H1 (cell line): ENCODE data around the gene SNRK. TPM values are rescaled to one million over a fixed set of nuclear protein-coding genes. Genes with fewer than 3 reads are reported as not detected.

Source experiments
- CTCF ChIA-PET: fragments of 300-600 bp; sonication (Branson Sonifier 250); formaldehyde crosslinking; loops from one replicate; lab custom pipeline; 2021; ENCODE audit not compliant: partially characterized antibody; lab: Charles Lee
- POLR2A ChIA-PET: fragments of 300-600 bp; sonication (Branson Sonifier 250); formaldehyde crosslinking; loops from one replicate; lab custom pipeline; 2021; ENCODE audit warnings: inconsistent platforms; ENCODE audit not compliant: partially characterized antibody; lab: Charles Lee
- DNase-seq, 2 experiments: peaks; one replicate each; pipeline versions ENCODE4 v3.0.0 to v3.0.0-alpha.2; 2010 to 2022; ENCODE audit warnings: low spot score in 2 of 2, low read depth in 1 of 2, mixed read lengths in 1 of 2
- FAIRE-seq: peaks from 2 replicates; lab custom pipeline; 2011; peaks lifted over from hg19 to GRCh38; lab: Jason Lieb, UNC
- H2AFZ ChIP-seq: 2 replicates; pipeline ENCODE4 v1.8.1; 2012; ENCODE audit warnings: low read length, inconsistent platforms
- H2AK5ac ChIP-seq: 2 replicates; pipeline ENCODE4 v1.6.1; 2013; ENCODE audit warnings: low read depth, low read length
- H2BK120ac ChIP-seq: replicated peaks from 2 replicates; pipeline ENCODE3; 2013; ENCODE audit warnings: low read depth, low read length, inconsistent platforms
- H2BK12ac ChIP-seq: 2 replicates; pipeline ENCODE4 v1.6.1; 2013; ENCODE audit warnings: low read depth, low read length
- H2BK15ac ChIP-seq: 2 replicates; pipeline ENCODE4 v1.6.1; 2013; ENCODE audit warnings: low read length
- H2BK20ac ChIP-seq: 2 replicates; pipeline ENCODE4 v1.6.1; 2013; ENCODE audit warnings: low read length
- H2BK5ac ChIP-seq: 2 replicates; pipeline ENCODE4 v1.6.1; 2013; ENCODE audit warnings: low read depth, low read length
- H3K14ac ChIP-seq: 2 replicates; pipeline ENCODE4 v1.6.1; 2013; ENCODE audit warnings: inconsistent platforms; ENCODE audit not compliant: insufficient read length
- H3K18ac ChIP-seq: 2 replicates; pipeline ENCODE4 v1.6.1; 2013; ENCODE audit warnings: low read length; ENCODE audit errors: extremely low read depth
- H3K23ac ChIP-seq: 2 replicates; pipeline ENCODE4 v1.6.1; 2013; ENCODE audit warnings: inconsistent platforms; ENCODE audit not compliant: insufficient read length
- H3K23me2 ChIP-seq: 2 replicates; pipeline ENCODE4 v1.6.1; 2013; ENCODE audit warnings: low read depth, low read length
- H3K27ac ChIP-seq: 2 replicates; pipeline ENCODE4 v1.6.1; 2011; ENCODE audit warnings: low read depth, low read length, inconsistent platforms
- H3K27me3 ChIP-seq, 4 experiments: replicated peaks in 1 of 4; 1 replicate in 1 of 4; 2 replicates in 3 of 4; pipeline versions ENCODE4 v1.6.1 to v1.8.1; 2011 to 2013; ENCODE audit warnings: low read length in 3 of 4, mild to moderate bottlenecking in 3 of 4, inconsistent platforms in 2 of 4, mixed read lengths in 2 of 4, moderate library complexity in 1 of 4; ENCODE audit not compliant: control insufficient read depth in 3 of 4, insufficient read depth in 3 of 4; ENCODE audit errors: extremely low read depth in 1 of 4
- H3K36me3 ChIP-seq, 4 experiments: 2 replicates each; pipeline versions ENCODE4 v1.6.1 to v1.8.1; 2011 to 2013; ENCODE audit warnings: mild to moderate bottlenecking in 4 of 4, low read length in 3 of 4, moderate library complexity in 2 of 4, control low read depth in 1 of 4, inconsistent platforms in 1 of 4; ENCODE audit not compliant: insufficient read depth in 4 of 4, control insufficient read depth in 2 of 4
- H3K4ac ChIP-seq: replicated peaks from 2 replicates; pipeline ENCODE3; 2013; ENCODE audit warnings: low read length, low read depth, mixed read lengths, inconsistent platforms; ENCODE audit not compliant: insufficient read length
- H3K4me1 ChIP-seq, 4 experiments: replicated peaks in 1 of 4; 1 replicate in 1 of 4; 2 replicates in 3 of 4; pipeline versions ENCODE4 v1.6.1 to v1.8.1; 2011 to 2013; ENCODE audit warnings: low read length in 3 of 4, inconsistent platforms in 2 of 4, mixed read lengths in 1 of 4; ENCODE audit not compliant: insufficient read depth in 4 of 4, control insufficient read depth in 3 of 4
- H3K4me2 ChIP-seq, 2 experiments: 2 replicates each; pipeline versions ENCODE4 v1.6.1 to v1.8.1; 2011 to 2013; ENCODE audit warnings: low read depth in 2 of 2, low read length in 2 of 2, control low read depth in 1 of 2, inconsistent platforms in 1 of 2, mild to moderate bottlenecking in 1 of 2; ENCODE audit not compliant: insufficient read depth in 1 of 2
- H3K4me3 ChIP-seq, 4 experiments: fragments of 200-600, 300-600 bp in 1 of 4; sonication (generic), shearing (Covaris generic), sonication (Bioruptor Twin) in 1 of 4; 2 replicates each; pipeline versions ENCODE4 v1.5.1 to v1.8.1; 2011 to 2016; ENCODE audit warnings: low read length in 4 of 4, low read depth in 3 of 4, control low read depth in 2 of 4, inconsistent platforms in 2 of 4, mild to moderate bottlenecking in 2 of 4, mixed read lengths in 1 of 4, moderate library complexity in 1 of 4; ENCODE audit not compliant: insufficient read depth in 2 of 4; ENCODE audit errors: extremely low read depth in 1 of 4
- H3K56ac ChIP-seq: replicated peaks from 2 replicates; pipeline ENCODE3; 2013; ENCODE audit warnings: low read depth, mild to moderate bottlenecking, mixed read lengths, low read length, inconsistent platforms; ENCODE audit not compliant: insufficient read length
- H3K79me1 ChIP-seq: 2 replicates; pipeline ENCODE4 v1.6.1; 2013; ENCODE audit warnings: low read depth, low read length, control low read depth
- H3K79me2 ChIP-seq, 2 experiments: 2 replicates each; pipeline versions ENCODE4 v1.6.1 to v1.8.1; 2012 to 2013; ENCODE audit warnings: low read length in 2 of 2, mild to moderate bottlenecking in 2 of 2, inconsistent platforms in 1 of 2; ENCODE audit not compliant: insufficient read depth in 2 of 2, control insufficient read depth in 1 of 2
- H3K9ac ChIP-seq, 4 experiments: replicated peaks in 1 of 4; 1 replicate in 1 of 4; 2 replicates in 3 of 4; pipeline versions ENCODE4 v1.6.1 to v1.8.1; 2011 to 2013; ENCODE audit warnings: low read depth in 3 of 4, low read length in 3 of 4, control low read depth in 2 of 4, mild to moderate bottlenecking in 2 of 4, moderate library complexity in 2 of 4, inconsistent platforms in 1 of 4; ENCODE audit errors: extremely low read depth in 1 of 4
- H3K9me3 ChIP-seq, 2 experiments: 2 replicates each; pipeline versions ENCODE4 v1.6.1 to v1.8.1; 2012 to 2013; ENCODE audit warnings: mild to moderate bottlenecking in 2 of 2, moderate library complexity in 2 of 2, control low read depth in 1 of 2, inconsistent platforms in 1 of 2, low read depth in 1 of 2, low read length in 1 of 2, mixed read lengths in 1 of 2; ENCODE audit not compliant: insufficient read depth in 2 of 2
- H4K20me1 ChIP-seq, 2 experiments: replicated peaks in 1 of 2; 2 replicates each; pipeline versions ENCODE3 to v1.8.1; 2011 to 2013; ENCODE audit warnings: inconsistent platforms in 2 of 2, low read length in 2 of 2, mild to moderate bottlenecking in 1 of 2; ENCODE audit not compliant: insufficient read depth in 2 of 2, control insufficient read depth in 1 of 2
- H4K5ac ChIP-seq: 2 replicates; pipeline ENCODE4 v1.6.1; 2013; ENCODE audit warnings: low read length, low read depth, mixed read lengths, inconsistent platforms; ENCODE audit not compliant: insufficient read length
- H4K8ac ChIP-seq: 2 replicates; pipeline ENCODE4 v1.8.0; 2013; ENCODE audit warnings: mild to moderate bottlenecking, moderate library complexity, low read length, inconsistent platforms; ENCODE audit not compliant: insufficient read depth; ENCODE audit errors: extremely low read depth
- H4K91ac ChIP-seq: replicated peaks from 2 replicates; pipeline ENCODE3; 2013; ENCODE audit warnings: low read length, mixed read lengths, inconsistent platforms; ENCODE audit not compliant: insufficient read length
- CEBPB ChIP-seq: IDR thresholded peaks from 2 replicates; pipeline ENCODE4 v1.6.1; 2012; ENCODE audit warnings: low read depth, low read length
- CTCF ChIP-seq, 3 experiments: IDR thresholded peaks; 1 replicate in 2 of 3; 2 replicates in 1 of 3; pipeline versions ENCODE4 v1.5.1 to v1.6.1; 2011; ENCODE audit warnings: low read length in 3 of 3, mild to moderate bottlenecking in 3 of 3, inconsistent platforms in 2 of 3, low read depth in 1 of 3, moderate library complexity in 1 of 3; ENCODE audit not compliant: insufficient read depth in 1 of 3; ENCODE audit errors: control extremely low read depth in 1 of 3
- EZH2 ChIP-seq: fragments of 200-600 bp; sonication (generic); IDR thresholded peaks from 2 replicates; pipeline ENCODE4 v1.7.1; 2012; ENCODE audit warnings: low read depth, mild to moderate bottlenecking, moderate library complexity, low read length, inconsistent platforms; ENCODE audit not compliant: severe bottlenecking
- KDM4A ChIP-seq: IDR thresholded peaks from one replicate; pipeline ENCODE4 v1.7.1; 2012; ENCODE audit warnings: low read depth, mild to moderate bottlenecking, moderate library complexity, low read length, inconsistent platforms; ENCODE audit not compliant: severe bottlenecking
- SIN3A ChIP-seq, 2 experiments: IDR thresholded peaks in 1 of 2; conservative IDR thresholded peaks in 1 of 2; 2 replicates each; pipeline ENCODE4 v1.6.1; 2011 to 2012; ENCODE audit warnings: low read length in 2 of 2, improper control_type of control experiment in 1 of 2, low read depth in 1 of 2, mild to moderate bottlenecking in 1 of 2
- ZNF274 ChIP-seq: IDR thresholded peaks from 2 replicates; pipeline ENCODE4 v1.7.0; 2012; ENCODE audit warnings: low read length, borderline replicate concordance; ENCODE audit errors: extremely low read depth
- WGBS, 2 experiments: shearing (Covaris generic) in 1 of 2; methylation state at CpG; one replicate each; pipeline versions ENCODE4 v1.1.6 to v1.1.7; 2013 to 2015; ENCODE audit warnings: low lambda C conversion rate in 2 of 2, mixed read lengths in 2 of 2, inconsistent platforms in 1 of 2, low coverage in 1 of 2, missing lambda C conversion rate in 1 of 2; ENCODE audit not compliant: insufficient replicate concordance in 2 of 2, insufficient coverage in 1 of 2, insufficient read length in 1 of 2; ENCODE audit errors: extremely low coverage in 1 of 2, missing lambda C conversion rate in 1 of 2; 5-methylcytosine and 5-hydroxymethylcytosine counted together
- polyA plus RNA-seq, 7 experiments: library from polyadenylated mRNA; depleted of rRNA in 3 of 7; stranded (reverse) in 5 of 7; unstranded in 2 of 7; fragments of >200 nt in 5 of 7; fragments of 200-250 nt in 2 of 7; gene quantifications; 1 replicate in 5 of 7; 2 replicates in 1 of 7; 4 replicates in 1 of 7; pipeline versions ENCODE4 v1.2.1 to v1.2.3, GENCODE V29; 2011 to 2013; ENCODE audit warnings: missing spikeins in 2 of 7, mixed read lengths in 2 of 7
- total RNA-seq: library from RNA; stranded (reverse); fragmentation: NEBNext Ultra II Directional; extraction: Animal tissue kit (Norgen Biotek cat#: 25700); gene quantifications from 2 replicates; pipeline ENCODE4 v1.2.1, GENCODE V29; 2021

The SNRK gene
- total and polyA plus RNA-seq, 2 of the 8 experiments (the other 6 are each of a cell fraction or from before 2014, with no cell fraction given), result 4.4 to 11.7 TPM

- H4K91ac ChIP-seq, result no peak overlapping the region
- H3K27me3 ChIP-seq, result no peaks in the 10 kb centered on the region
- H3K79me1 ChIP-seq, result no peaks in the 10 kb centered on the region
- H3K23ac ChIP-seq, result no peak overlapping the region
- no peak overlapping the region for H4K5ac ChIP-seq
- H3K14ac ChIP-seq, result no peak overlapping the region
- ChIA-PET CTCF (interaction anchor here (1.0 kb wide), 2 partner anchors 10 to 18 kb away, joined by 4 read pairs; no protein-coding TSS in a partner anchor), POLR2A (no interaction called here)
- no peaks in the 10 kb centered on the region for H4K20me1 ChIP-seq
- no peak overlapping the region for H3K27ac ChIP-seq
- H3K4me2 ChIP-seq, result no peak overlapping the region
- H3K79me2 ChIP-seq, result no peaks in the 10 kb centered on the region
- no peak overlapping the region for H3K18ac ChIP-seq
- no peaks in the 10 kb centered on the region for H3K9me3 ChIP-seq
- no peak overlapping the region for H3K9ac ChIP-seq
- FAIRE-seq, result no peak
- no peak for DNase-seq
- no peak overlapping the region for H2AFZ ChIP-seq
- no peaks in the 10 kb centered on the region for H3K4me1 ChIP-seq
- 83% methylated on average over 1 of the region's 1 CpG; no CpG with 5 or more reads in 1 of the 2 experiments for WGBS, 2 experiments
- H2BK20ac ChIP-seq, result no peak overlapping the region
- no peak overlapping the region for H4K8ac ChIP-seq
- H3K23me2 ChIP-seq, result no peaks in the 10 kb centered on the region
- no peak overlapping the region for H2BK15ac ChIP-seq
- no peaks in the 10 kb centered on the region for H3K36me3 ChIP-seq
- no peak overlapping the region for H3K4ac ChIP-seq
- TF ChIP-seq KDM4A (no peak), SIN3A (conservative IDR thresholded peaks at IDR 0.05 in 1 of 2, IDR thresholded peaks at IDR 0.05 in 1 of 2; ENCODE audit: low read depth in 1 of 2, low read length in 2 of 2) (no peak), CEBPB (no peak), EZH2 (no peak), CTCF (IDR thresholded peaks at IDR 0.05; ENCODE audit: control extremely low read depth in 1 of 3, insufficient read depth in 1 of 3, low read depth in 1 of 3, low read length in 3 of 3) (no peak), ZNF274 (no peak)
- no peak overlapping the region for H3K4me3 ChIP-seq
- no peak overlapping the region for H2BK12ac ChIP-seq
- no peak overlapping the region for H2AK5ac ChIP-seq
- no peak overlapping the region for H2BK120ac ChIP-seq
- no peak overlapping the region for H2BK5ac ChIP-seq
- H3K56ac ChIP-seq, result no peak overlapping the region
Measured at GRCh38 chr3:43266995-43267394, 19.3 kb upstream of the SNRK start.
